ENCODE data around the gene TKTL1.

DNA sequence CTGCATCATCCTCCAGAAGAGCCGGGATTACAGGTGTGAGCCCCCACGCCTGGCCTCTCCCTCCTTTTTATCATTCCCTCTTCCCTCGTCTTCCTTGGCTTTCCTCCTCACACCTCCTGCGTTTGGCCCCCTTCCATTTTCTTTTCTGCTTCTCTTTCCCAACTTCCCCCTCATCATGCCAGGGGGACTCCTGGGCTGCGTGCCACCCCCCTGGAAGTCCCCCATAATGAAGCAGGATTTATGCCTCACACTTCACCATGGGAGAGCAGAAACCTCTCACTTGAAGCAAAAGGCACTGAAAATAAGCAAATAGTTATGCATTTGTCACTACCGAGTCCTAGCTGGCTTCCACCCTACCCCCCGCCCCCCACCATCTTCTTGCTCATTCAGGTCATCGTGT lies 7.9 kb downstream of the TKTL1 start:
- TF ChIP-seq, protein P1, sequence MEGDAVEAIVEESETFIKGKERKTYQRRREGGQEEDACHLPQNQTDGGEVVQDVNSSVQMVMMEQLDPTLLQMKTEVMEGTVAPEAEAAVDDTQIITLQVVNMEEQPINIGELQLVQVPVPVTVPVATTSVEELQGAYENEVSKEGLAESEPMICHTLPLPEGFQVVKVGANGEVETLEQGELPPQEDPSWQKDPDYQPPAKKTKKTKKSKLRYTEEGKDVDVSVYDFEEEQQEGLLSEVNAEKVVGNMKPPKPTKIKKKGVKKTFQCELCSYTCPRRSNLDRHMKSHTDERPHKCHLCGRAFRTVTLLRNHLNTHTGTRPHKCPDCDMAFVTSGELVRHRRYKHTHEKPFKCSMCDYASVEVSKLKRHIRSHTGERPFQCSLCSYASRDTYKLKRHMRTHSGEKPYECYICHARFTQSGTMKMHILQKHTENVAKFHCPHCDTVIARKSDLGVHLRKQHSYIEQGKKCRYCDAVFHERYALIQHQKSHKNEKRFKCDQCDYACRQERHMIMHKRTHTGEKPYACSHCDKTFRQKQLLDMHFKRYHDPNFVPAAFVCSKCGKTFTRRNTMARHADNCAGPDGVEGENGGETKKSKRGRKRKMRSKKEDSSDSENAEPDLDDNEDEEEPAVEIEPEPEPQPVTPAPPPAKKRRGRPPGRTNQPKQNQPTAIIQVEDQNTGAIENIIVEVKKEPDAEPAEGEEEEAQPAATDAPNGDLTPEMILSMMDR (IDR thresholded peaks at IDR 0.05): no peak
- no peak for TF ChIP-seq POLR2A (IDR thresholded peaks at IDR 0.05)

Data from heart left ventricle (tissue), 13 donors.